Measurements from ENCODE around the gene HLA-DRA. TPM values are rescaled to one million over a fixed set of nuclear protein-coding genes. Genes with fewer than 3 reads are reported as not detected.

HLA-DRA gene
- total and polyA plus RNA-seq, 7 donors: 19.9 to 90.0 (median 43.0) TPM

- Histone ChIP-seq H3K27me3 (ENCODE audit: insufficient read depth in 3 of 3, low read length in 2 of 3) (peaks cover 0 to 7% (median 0%) of the 10 kb centered on the region in 3 donors), H3K9me3 (no peaks in the 10 kb centered on the region), H3K4me1 (no peaks in the 10 kb centered on the region), H3K27ac (no peak overlapping the region), H3K4me3 (no peak overlapping the region), H3K36me3 (ENCODE audit: insufficient read depth in 1 of 2, low read depth in 1 of 2) (no peaks in the 10 kb centered on the region)
- TF ChIP-seq, protein P1, sequence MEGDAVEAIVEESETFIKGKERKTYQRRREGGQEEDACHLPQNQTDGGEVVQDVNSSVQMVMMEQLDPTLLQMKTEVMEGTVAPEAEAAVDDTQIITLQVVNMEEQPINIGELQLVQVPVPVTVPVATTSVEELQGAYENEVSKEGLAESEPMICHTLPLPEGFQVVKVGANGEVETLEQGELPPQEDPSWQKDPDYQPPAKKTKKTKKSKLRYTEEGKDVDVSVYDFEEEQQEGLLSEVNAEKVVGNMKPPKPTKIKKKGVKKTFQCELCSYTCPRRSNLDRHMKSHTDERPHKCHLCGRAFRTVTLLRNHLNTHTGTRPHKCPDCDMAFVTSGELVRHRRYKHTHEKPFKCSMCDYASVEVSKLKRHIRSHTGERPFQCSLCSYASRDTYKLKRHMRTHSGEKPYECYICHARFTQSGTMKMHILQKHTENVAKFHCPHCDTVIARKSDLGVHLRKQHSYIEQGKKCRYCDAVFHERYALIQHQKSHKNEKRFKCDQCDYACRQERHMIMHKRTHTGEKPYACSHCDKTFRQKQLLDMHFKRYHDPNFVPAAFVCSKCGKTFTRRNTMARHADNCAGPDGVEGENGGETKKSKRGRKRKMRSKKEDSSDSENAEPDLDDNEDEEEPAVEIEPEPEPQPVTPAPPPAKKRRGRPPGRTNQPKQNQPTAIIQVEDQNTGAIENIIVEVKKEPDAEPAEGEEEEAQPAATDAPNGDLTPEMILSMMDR (IDR thresholded peaks at IDR 0.05): no peak
- 53 to 73% (median 63%) methylated on average over 3 to 4 of the region's 4 CpGs for WGBS, 3 donors
- ATAC-seq (no peak), DNase-seq (no peak)
- intact Hi-C loops (cut with DNase I): no loop called here
Measured at GRCh38 chr6:32426338-32426737, 13.3 kb upstream of the HLA-DRA start.

DNA sequence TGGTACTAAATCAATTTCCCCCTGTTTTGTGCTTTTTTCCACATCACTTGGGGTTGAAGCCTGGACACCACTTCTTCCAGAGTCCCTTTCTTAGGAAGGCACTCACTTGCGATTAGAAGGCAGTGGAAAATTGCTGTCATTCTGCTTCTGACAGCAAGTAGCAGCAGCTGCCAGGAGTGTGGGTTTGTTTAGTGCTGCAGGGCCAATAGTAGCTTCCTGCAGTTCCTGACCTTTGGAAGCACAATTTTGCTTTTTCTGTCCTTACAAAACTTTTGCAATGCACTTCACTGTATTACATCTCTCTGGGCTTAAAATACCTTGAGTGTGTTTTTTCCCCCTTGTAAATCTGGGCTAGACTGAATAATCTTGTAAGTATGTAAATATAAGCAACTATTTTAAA is 12.5 kb upstream of the HLA-DRA start:
- no peak overlapping the region for H3K4me3 ChIP-seq
- ATAC-seq (no peak), DNase-seq (no peak)
- no peaks in the 10 kb centered on the region for H3K9me3 ChIP-seq
- no peak overlapping the region for H3K27ac ChIP-seq
- peaks cover 0 to 7% (median 0%) of the 10 kb centered on the region in 3 donors for H3K27me3 ChIP-seq (ENCODE audit: insufficient read depth in 3 of 3, low read length in 2 of 3)
- no peaks in the 10 kb centered on the region for H3K4me1 ChIP-seq
- H3K36me3 ChIP-seq (ENCODE audit: insufficient read depth in 1 of 2, low read depth in 1 of 2): no peaks in the 10 kb centered on the region
- intact Hi-C loops (cut with DNase I): no loop called here
- TF ChIP-seq, protein P1 (IDR thresholded peaks at IDR 0.05): no peak
- 16 to 36% (median 23%) methylated on average over 1 of the region's 1 CpG for WGBS, 3 donors

GRCh38 chr6:32427934-32428474 is 11.7 kb upstream of the HLA-DRA start:
- 81 to 94% (median 91%) methylated on average over 4 of the region's 4 CpGs for WGBS, 3 donors
- Histone ChIP-seq H3K27ac (no peak overlapping the region), H3K4me1 (no peaks in the 10 kb centered on the region), H3K4me3 (no peak overlapping the region), H3K36me3 (ENCODE audit: insufficient read depth in 1 of 2, low read depth in 1 of 2) (no peaks in the 10 kb centered on the region), H3K9me3 (no peaks in the 10 kb centered on the region), H3K27me3 (ENCODE audit: insufficient read depth in 3 of 3, low read length in 2 of 3) (peaks cover 0 to 7% (median 0%) of the 10 kb centered on the region in 3 donors)
- DNase-seq: no peak
- TF ChIP-seq, protein P1 (IDR thresholded peaks at IDR 0.05): no peak
- no peak for ATAC-seq
- intact Hi-C loops (cut with DNase I): no loop called here

DNA sequence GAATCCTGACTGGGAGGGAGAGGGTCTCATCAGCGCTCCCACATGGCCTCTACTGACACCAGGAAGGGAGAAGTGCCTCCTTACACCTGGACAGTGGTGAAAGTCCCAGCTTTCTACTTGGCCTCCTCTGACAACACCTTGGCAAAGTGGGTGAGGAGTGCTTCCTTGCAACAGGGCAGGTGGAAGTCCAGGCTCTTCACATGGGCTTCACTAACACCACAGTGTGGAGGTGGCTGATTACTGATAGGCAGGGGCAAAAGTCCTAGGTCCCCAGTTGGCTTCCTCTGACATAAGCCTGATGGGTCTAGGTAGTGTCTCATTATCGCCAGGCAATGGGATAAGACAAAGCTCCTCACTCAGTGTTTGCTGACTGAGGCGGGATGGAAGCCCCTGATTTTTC is 9.5 kb upstream of the HLA-DRA start:
- Histone ChIP-seq H3K27ac (no peak overlapping the region), H3K4me1 (no peaks in the 10 kb centered on the region), H3K27me3 (ENCODE audit: insufficient read depth in 3 of 3, low read length in 2 of 3) (peaks cover 0 to 3% (median 0%) of the 10 kb centered on the region in 3 donors), H3K36me3 (ENCODE audit: insufficient read depth in 1 of 2, low read depth in 1 of 2) (no peaks in the 10 kb centered on the region), H3K4me3 (no peak overlapping the region), H3K9me3 (no peaks in the 10 kb centered on the region)
- TF ChIP-seq, protein P1 (IDR thresholded peaks at IDR 0.05): no peak
- WGBS, 3 donors: 67 to 84% (median 83%) methylated on average over 3 of the region's 3 CpGs
- DNase-seq (no peak), ATAC-seq (no peak)
- intact Hi-C loops (cut with DNase I): loop anchor here in 1 of 2 donors (5.0 kb wide), 1 partner anchor 267 kb away; no protein-coding TSS in a partner anchor

- H3K4me1 ChIP-seq: no peaks in the 10 kb centered on the region
- no peak overlapping the region for H3K27ac ChIP-seq
- H3K27me3 ChIP-seq (ENCODE audit: insufficient read depth in 3 of 3, low read length in 2 of 3): peaks cover 0 to 3% (median 0%) of the 10 kb centered on the region in 3 donors
- no peak for DNase-seq
- intact Hi-C loops (cut with DNase I): loop anchor here in 1 of 2 donors (5.0 kb wide), 1 partner anchor 266 kb away; no protein-coding TSS in a partner anchor
- H3K9me3 ChIP-seq: no peaks in the 10 kb centered on the region
- WGBS, 3 donors: 49 to 77% (median 66%) methylated on average over 3 of the region's 3 CpGs
- no peak overlapping the region for H3K4me3 ChIP-seq
- ATAC-seq: no peak
- H3K36me3 ChIP-seq (ENCODE audit: insufficient read depth in 1 of 2, low read depth in 1 of 2): no peaks in the 10 kb centered on the region
- TF ChIP-seq, protein P1 (IDR thresholded peaks at IDR 0.05): no peak
Measured at GRCh38 chr6:32431142-32431541, 8.5 kb upstream of the HLA-DRA start.
